Activated CD4-positive, alpha-beta T cell treated with anti-CD3 and anti-CD28 coated beads, Interleukin-2, amount 10 ng/mL, durations not matched to agents 24 days and 14 days (primary cell): Measurements from ENCODE around the gene PRKG1. TPM values are rescaled to one million over a fixed set of nuclear protein-coding genes. Genes with fewer than 3 reads are reported as not detected.
"Not testable (repeated sequence)": the region's sequence is repeated elsewhere in the genome, so short reads cannot be mapped to it uniquely, and the experiment has no call there.

ENCODE experiments used
- DNase-seq: peaks from one replicate; pipeline ENCODE4 v3.0.0; 2022
- H3K27ac Mint-ChIP-seq: one replicate; pipeline ENCODE4 v1.8.0; 2022; ENCODE audit warnings: mild to moderate bottlenecking, mixed read lengths
- H3K27me3 Mint-ChIP-seq: one replicate; pipeline ENCODE4 v1.8.0; 2022; ENCODE audit warnings: mixed read lengths
- H3K36me3 Mint-ChIP-seq: one replicate; pipeline ENCODE4 v1.8.0; 2022; ENCODE audit warnings: low read depth, mild to moderate bottlenecking, mixed read lengths
- H3K4me1 Mint-ChIP-seq: one replicate; pipeline ENCODE4 v1.8.0; 2021; ENCODE audit warnings: mixed read lengths
- H3K4me3 Mint-ChIP-seq: one replicate; pipeline ENCODE4 v1.8.0; 2022; ENCODE audit warnings: mild to moderate bottlenecking, moderate library complexity, mixed read lengths
- H3K9me3 Mint-ChIP-seq: one replicate; pipeline ENCODE4 v1.8.0; 2021; ENCODE audit warnings: mixed read lengths
- intact Hi-C: fragments of 100-400 bp; cut with micrococcal nuclease; formaldehyde crosslinking; loops from one replicate; pipeline ENCODE4 v1.15.1; 2023
- total RNA-seq: library from RNA; stranded (reverse); gene quantifications from 2 replicates; pipeline ENCODE4 v1.2.3, GENCODE V29; 2022

PRKG1 gene
- total RNA-seq, 1 donor from 2014 or later: not detected

- Mint-ChIP-seq H3K4me3 (no peak overlapping the region), H3K4me1 (no peaks in the 10 kb centered on the region), H3K27me3 (peaks cover 1% of the 10 kb centered on the region), H3K36me3 (no peaks in the 10 kb centered on the region), H3K27ac (no peak overlapping the region), H3K9me3 (no peaks in the 10 kb centered on the region)
- intact Hi-C loops: no loop called here
- DNase-seq: no peak
These were observed 171.9 kb downstream of the PRKG1 start for GRCh38 chr10:51246156-51246555.

- H3K4me3 Mint-ChIP-seq: no peak overlapping the region
These were observed 176.1 kb downstream of the PRKG1 start for GRCh38 chr10:51250278-51250920.

GRCh38 chr10:51251110-51251509 is 176.8 kb downstream of the PRKG1 start:
- Mint-ChIP-seq H3K27ac (no peak overlapping the region), H3K36me3 (no peaks in the 10 kb centered on the region), H3K4me3 (no peak overlapping the region), H3K9me3 (no peaks in the 10 kb centered on the region), H3K27me3 (no peaks in the 10 kb centered on the region), H3K4me1 (no peaks in the 10 kb centered on the region)
- no peak for DNase-seq
- intact Hi-C loops: no loop called here

More at GRCh38 chr10:51250278-51250920, 176.1 kb downstream of the PRKG1 start:
- Mint-ChIP-seq H3K27me3 (no peaks in the 10 kb centered on the region), H3K9me3 (no peaks in the 10 kb centered on the region), H3K4me1 (no peaks in the 10 kb centered on the region), H3K36me3 (no peaks in the 10 kb centered on the region), H3K27ac (no peak overlapping the region)
- intact Hi-C loops: no loop called here
- DNase-seq: no peak

- H3K9me3 Mint-ChIP-seq: no peaks in the 10 kb centered on the region
- H3K4me3 Mint-ChIP-seq: no peak overlapping the region
- intact Hi-C loops: no loop called here
- H3K27me3 Mint-ChIP-seq: no peaks in the 10 kb centered on the region
- DNase-seq: no peak
- no peak overlapping the region for H3K27ac Mint-ChIP-seq
- no peaks in the 10 kb centered on the region for H3K36me3 Mint-ChIP-seq
- no peaks in the 10 kb centered on the region for H3K4me1 Mint-ChIP-seq
These were observed 181.1 kb downstream of the PRKG1 start for GRCh38 chr10:51255381-51255780.

GRCh38 chr10:51257511-51258248 is 183.4 kb downstream of the PRKG1 start:
- no peak overlapping the region for H3K4me3 Mint-ChIP-seq
- no peak for DNase-seq
- no peaks in the 10 kb centered on the region for H3K27me3 Mint-ChIP-seq
- H3K4me1 Mint-ChIP-seq: no peaks in the 10 kb centered on the region
- no peak overlapping the region for H3K27ac Mint-ChIP-seq
- no peaks in the 10 kb centered on the region for H3K9me3 Mint-ChIP-seq
- intact Hi-C loops: no loop called here
- no peaks in the 10 kb centered on the region for H3K36me3 Mint-ChIP-seq

GRCh38 chr10:51260376-51260775 is 186.1 kb downstream of the PRKG1 start:
- no peaks in the 10 kb centered on the region for H3K27me3 Mint-ChIP-seq
- intact Hi-C loops: no loop called here
- H3K27ac Mint-ChIP-seq: no peak overlapping the region
- no peaks in the 10 kb centered on the region for H3K36me3 Mint-ChIP-seq
- H3K4me1 Mint-ChIP-seq: no peaks in the 10 kb centered on the region
- DNase-seq: no peak
- no peak overlapping the region for H3K4me3 Mint-ChIP-seq
- H3K9me3 Mint-ChIP-seq: no peaks in the 10 kb centered on the region

GRCh38 chr10:51266496-51266895 is 192.2 kb downstream of the PRKG1 start:
- H3K9me3 Mint-ChIP-seq: no peaks in the 10 kb centered on the region
- no peaks in the 10 kb centered on the region for H3K36me3 Mint-ChIP-seq
- intact Hi-C loops: no loop called here

GRCh38 chr10:51267980-51268570 is 193.8 kb downstream of the PRKG1 start:
- H3K27ac Mint-ChIP-seq, intact Hi-C loops, DNase-seq, H3K4me3 Mint-ChIP-seq, H3K4me1 Mint-ChIP-seq, H3K9me3 Mint-ChIP-seq, H3K36me3 Mint-ChIP-seq, H3K27me3 Mint-ChIP-seq: not testable (repeated sequence)

More at GRCh38 chr10:51266496-51266895, 192.2 kb downstream of the PRKG1 start:
- no peak for DNase-seq
- H3K4me1 Mint-ChIP-seq: no peaks in the 10 kb centered on the region
- no peak overlapping the region for H3K4me3 Mint-ChIP-seq
- no peak overlapping the region for H3K27ac Mint-ChIP-seq
- H3K27me3 Mint-ChIP-seq: no peaks in the 10 kb centered on the region

- DNase-seq: no peak
- no peaks in the 10 kb centered on the region for H3K4me1 Mint-ChIP-seq
- no peaks in the 10 kb centered on the region for H3K27me3 Mint-ChIP-seq
- intact Hi-C loops: no loop called here
- no peaks in the 10 kb centered on the region for H3K36me3 Mint-ChIP-seq
- no peak overlapping the region for H3K4me3 Mint-ChIP-seq
- no peaks in the 10 kb centered on the region for H3K9me3 Mint-ChIP-seq
- H3K27ac Mint-ChIP-seq: no peak overlapping the region
These were observed 195.5 kb downstream of the PRKG1 start for GRCh38 chr10:51269821-51270220.

- no peak for DNase-seq
These were observed 196.7 kb downstream of the PRKG1 start for GRCh38 chr10:51270936-51271530.

GRCh38 chr10:51272099-51272498 is 197.8 kb downstream of the PRKG1 start:
- not testable (repeated sequence) for H3K9me3 Mint-ChIP-seq, DNase-seq

More at GRCh38 chr10:51270936-51271530, 196.7 kb downstream of the PRKG1 start:
- H3K4me3 Mint-ChIP-seq: no peak overlapping the region
- H3K4me1 Mint-ChIP-seq: no peaks in the 10 kb centered on the region
- no peaks in the 10 kb centered on the region for H3K9me3 Mint-ChIP-seq
- H3K27ac Mint-ChIP-seq: no peak overlapping the region
- H3K27me3 Mint-ChIP-seq: no peaks in the 10 kb centered on the region
- no peaks in the 10 kb centered on the region for H3K36me3 Mint-ChIP-seq
- intact Hi-C loops: no loop called here

GRCh38 chr10:51272555-51272954 is 198.3 kb downstream of the PRKG1 start:
- intact Hi-C loops: no loop called here
- no peak overlapping the region for H3K27ac Mint-ChIP-seq

More at GRCh38 chr10:51272099-51272498, 197.8 kb downstream of the PRKG1 start:
- H3K4me3 Mint-ChIP-seq, H3K27ac Mint-ChIP-seq, H3K4me1 Mint-ChIP-seq, H3K27me3 Mint-ChIP-seq, H3K36me3 Mint-ChIP-seq, intact Hi-C loops: not testable (repeated sequence)

GRCh38 chr10:51273574-51273973 is 199.3 kb downstream of the PRKG1 start:
- no peaks in the 10 kb centered on the region for H3K9me3 Mint-ChIP-seq
- no peak overlapping the region for H3K27ac Mint-ChIP-seq
- intact Hi-C loops: no loop called here
- H3K4me3 Mint-ChIP-seq: no peak overlapping the region
- no peaks in the 10 kb centered on the region for H3K36me3 Mint-ChIP-seq
- no peak for DNase-seq
- no peaks in the 10 kb centered on the region for H3K4me1 Mint-ChIP-seq
- H3K27me3 Mint-ChIP-seq: no peaks in the 10 kb centered on the region

More at GRCh38 chr10:51272555-51272954, 198.3 kb downstream of the PRKG1 start:
- Mint-ChIP-seq H3K36me3 (no peaks in the 10 kb centered on the region), H3K9me3 (no peaks in the 10 kb centered on the region), H3K4me3 (no peak overlapping the region), H3K4me1 (no peaks in the 10 kb centered on the region), H3K27me3 (no peaks in the 10 kb centered on the region)
- no peak for DNase-seq

- intact Hi-C loops, H3K4me1 Mint-ChIP-seq, DNase-seq, H3K4me3 Mint-ChIP-seq, H3K27me3 Mint-ChIP-seq, H3K36me3 Mint-ChIP-seq, H3K9me3 Mint-ChIP-seq, H3K27ac Mint-ChIP-seq: not testable (repeated sequence)
These were observed 201.8 kb downstream of the PRKG1 start for GRCh38 chr10:51276097-51276496.
